ENCODE measurements around the gene MAST3. TPM values are rescaled to one million over a fixed set of nuclear protein-coding genes. Genes with fewer than 3 reads are reported as not detected.

Gene MAST3
- total RNA-seq, result 10 to 100 TPM; 33.6 to 38.6 TPM
- long read RNA-seq, partial matches to known transcripts, result 4 of 24 reads
- long read RNA-seq, other reads (novel, unspliced or antisense), result 20 of 24 reads

GRCh38 chr19:18097217-18097992 lies at the start of gene MAST3:
MAST3 (plus strand) TSS chr19:18097778; CDS start chr19:18097793, 15 bp downstream.
- intact Hi-C loops (cut with DNase I, micrococcal nuclease), result no loop called here
- DNase-seq (peak; percentile 85 to 92), ATAC-seq (peak; percentile 98)

- DNase-seq (peak; percentile 78 to 89), ATAC-seq (peak; percentile 63)
- intact Hi-C loops (cut with DNase I, micrococcal nuclease), result no loop called here
Measured at GRCh38 chr19:18049385-18049784, 48.2 kb upstream of the MAST3 start.

- ATAC-seq, result no peak
- intact Hi-C loops (cut with DNase I, micrococcal nuclease), result no loop called here
- no peak for DNase-seq
Measured at GRCh38 chr19:18051887-18052286, 45.7 kb upstream of the MAST3 start.

GRCh38 chr19:18053576-18054219 lies 43.9 kb upstream of the MAST3 start:
- no peak for DNase-seq

GRCh38 chr19:18055967-18056366 lies 41.6 kb upstream of the MAST3 start:
- intact Hi-C loops (cut with DNase I, micrococcal nuclease), result loop anchor here (5.0 kb wide), 1 partner anchor 49 kb away; the partner anchor contains the start of gene ARRDC2 (in 2 of the 2)
- ATAC-seq (no peak), DNase-seq (no peak)

More at GRCh38 chr19:18053576-18054219, 43.9 kb upstream of the MAST3 start:
- intact Hi-C loops (cut with DNase I, micrococcal nuclease), result no loop called here
- ATAC-seq, result no peak

GRCh38 chr19:18057557-18057956 lies 40.0 kb upstream of the MAST3 start:
- peak; percentile 48 for ATAC-seq
- intact Hi-C loops (cut with DNase I, micrococcal nuclease), result loop anchor here (5.0 kb wide), 1 partner anchor 50 kb away; the partner anchor contains the start of gene ARRDC2 (in 2 of the 2)
- peak in 1 of 2 donors; percentile 39 for DNase-seq

- ATAC-seq, result peak; percentile 93
- intact Hi-C loops (cut with DNase I, micrococcal nuclease), result loop anchor here (5.0 kb wide), 1 partner anchor 51 kb away; the partner anchor contains the start of gene ARRDC2 (in 2 of the 2)
- peak; percentile 62 to 84 for DNase-seq
Measured at GRCh38 chr19:18058208-18059009, 39.2 kb upstream of the MAST3 start.

GRCh38 chr19:18059297-18059696 lies 38.3 kb upstream of the MAST3 start:
- intact Hi-C loops (cut with DNase I, micrococcal nuclease), result loop anchor here (5.0 kb wide), 1 partner anchor 52 kb away; the partner anchor contains the start of gene ARRDC2 (in 2 of the 2)
- ATAC-seq, result no peak
- no peak for DNase-seq

- ATAC-seq (no peak), DNase-seq (no peak)
- intact Hi-C loops (cut with DNase I, micrococcal nuclease), result loop anchor here (5.0 kb wide), 1 partner anchor 53 kb away; the partner anchor contains the start of gene ARRDC2 (in 2 of the 2)
Measured at GRCh38 chr19:18059902-18060301, 37.7 kb upstream of the MAST3 start.

- intact Hi-C loops (cut with DNase I, micrococcal nuclease), result no loop called here
- DNase-seq (no peak), ATAC-seq (no peak)
Measured at GRCh38 chr19:18060472-18060871, 37.1 kb upstream of the MAST3 start.

GRCh38 chr19:18062028-18062427 lies 35.5 kb upstream of the MAST3 start:
- intact Hi-C loops (cut with DNase I, micrococcal nuclease), result no loop called here
- no peak for ATAC-seq

GRCh38 chr19:18063463-18063862 lies 34.1 kb upstream of the MAST3 start:
- ATAC-seq, result no peak
- no peak for DNase-seq
- intact Hi-C loops (cut with DNase I, micrococcal nuclease), result no loop called here

More at GRCh38 chr19:18062028-18062427, 35.5 kb upstream of the MAST3 start:
- DNase-seq, result no peak

GRCh38 chr19:18065173-18065495 lies 32.4 kb upstream of the MAST3 start:
- intact Hi-C loops (cut with DNase I, micrococcal nuclease), result no loop called here
- no peak for DNase-seq
- ATAC-seq, result no peak

GRCh38 chr19:18068395-18068794 lies 29.2 kb upstream of the MAST3 start:
- intact Hi-C loops (cut with DNase I, micrococcal nuclease), result no loop called here
- DNase-seq, result no peak
- ATAC-seq, result no peak

GRCh38 chr19:18069383-18069782 lies 28.2 kb upstream of the MAST3 start:
- ATAC-seq (no peak), DNase-seq (no peak)
- intact Hi-C loops (cut with DNase I, micrococcal nuclease), result no loop called here

- ATAC-seq, result no peak
- intact Hi-C loops (cut with DNase I, micrococcal nuclease), result no loop called here
- DNase-seq, result no peak
Measured at GRCh38 chr19:18070181-18070580, 27.4 kb upstream of the MAST3 start.

- DNase-seq, result no peak
- intact Hi-C loops (cut with DNase I, micrococcal nuclease), result no loop called here
- no peak for ATAC-seq
Measured at GRCh38 chr19:18072335-18072734, 25.2 kb upstream of the MAST3 start.

GRCh38 chr19:18073197-18073596 lies 24.4 kb upstream of the MAST3 start:
- DNase-seq (no peak), ATAC-seq (no peak)
- intact Hi-C loops (cut with DNase I, micrococcal nuclease), result no loop called here

- no peak for ATAC-seq
- intact Hi-C loops (cut with DNase I, micrococcal nuclease), result no loop called here
- no peak for DNase-seq
Measured at GRCh38 chr19:18074192-18074591, 23.4 kb upstream of the MAST3 start.
